Measurements from ENCODE around the gene GREB1.

GRCh38 chr2:11560806-11561205, 27.0 kb downstream of the GREB1 start:
- TF ChIP-seq SUZ12 (IDR thresholded peaks at IDR 0.05) (no peak), SP1 (IDR thresholded peaks at IDR 0.05) (no peak), BHLHE40 (IDR thresholded peaks at IDR 0.05; ENCODE audit: borderline replicate concordance) (no peak), HDGF (IDR thresholded peaks at IDR 0.05; ENCODE audit: borderline replicate concordance) (no peak)

Measured in HEK293T (cell line).